ENCODE measurements around the gene TLE5.

GRCh38 chr19:3005345-3005744 lies 57.0 kb downstream of the TLE5 start:
- TF ChIP-seq CTCF (IDR thresholded peaks at IDR 0.05) = no peak
- TF ChIP-seq POLR2AphosphoS5 (IDR thresholded peaks at IDR 0.05) = no peak
